SH-SY5Y (cell line): ENCODE measurements around the gene GABRG3.

Experiments
- GATA2 ChIP-seq: IDR thresholded peaks from 2 replicates; pipeline ENCODE4 v1.6.1; 2011; ENCODE audit warnings: mild to moderate bottlenecking, low read depth, low read length
- GATA3 ChIP-seq: IDR thresholded peaks from 2 replicates; pipeline ENCODE4 v1.6.1; 2011; ENCODE audit warnings: low read depth, mild to moderate bottlenecking, low read length, moderate library complexity

GRCh38 chr15:27587810-27588209 is 616.8 kb downstream of the GABRG3 start:
- no peak for TF ChIP-seq GATA2
- TF ChIP-seq GATA3, result no peak
